ENCODE results near the gene OMG.

DNA sequence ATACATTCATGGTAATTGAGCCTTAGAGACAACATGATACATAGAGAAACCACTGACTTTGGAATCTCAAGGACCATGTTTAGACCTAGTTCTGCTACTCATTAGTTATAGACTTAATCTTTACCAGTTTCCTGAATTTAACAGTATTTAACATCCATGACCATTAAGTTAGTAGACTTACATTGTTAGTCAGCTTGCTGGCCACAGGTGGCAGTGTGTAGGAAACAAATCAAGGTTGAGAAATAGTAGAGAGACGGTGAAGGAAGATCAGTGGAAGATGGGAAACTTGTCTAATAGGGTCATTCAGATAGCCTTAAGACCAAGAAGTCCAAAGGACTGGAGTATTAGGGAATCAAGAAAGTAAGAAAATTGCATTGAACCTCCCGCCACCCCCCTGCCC lies 31.0 kb downstream of the OMG start:
- TF ChIP-seq POLR2A (IDR thresholded peaks at IDR 0.05; ENCODE audit: low read length), result no peak
- TF ChIP-seq GATA1 (IDR thresholded peaks at IDR 0.05; ENCODE audit: low read depth, low read length), result no peak
